ENCODE measurements around the gene TXNDC16.

GRCh38 chr14:52391881-52392615 is 160.3 kb downstream of the TXNDC16 start:
- TF ChIP-seq CTCF (IDR thresholded peaks at IDR 0.05) (no peak), EP300 (IDR thresholded peaks at IDR 0.05) (no peak), POLR2AphosphoS5 (IDR thresholded peaks at IDR 0.05) (no peak), POLR2A (IDR thresholded peaks at IDR 0.05) (no peak)
